RWPE2 (cell line): ENCODE data around the gene AKAP4.

ENCODE experiments used
- ATAC-seq: fragments of 200-7000 bp; cut with Tn5 transposase; 3 replicates; pipeline ENCODE4 v1.9.1; 2021; ENCODE audit warnings: low read depth
- DNase-seq: peaks from one replicate; pipeline ENCODE4 v3.0.0-alpha.2; 2020; ENCODE audit warnings: low spot score
- H3K27ac ChIP-seq: fragments of 450-650 bp; 2 replicates; pipeline ENCODE4 v1.5.1; 2017; ENCODE audit warnings: mild to moderate bottlenecking; ENCODE audit not compliant: poor library complexity, severe bottlenecking
- H3K27me3 ChIP-seq: fragments of 250-450 bp; sonication (Bioruptor Pico); 2 replicates; pipeline ENCODE4 v1.5.1; 2021; ENCODE audit warnings: mild to moderate bottlenecking, moderate library complexity; ENCODE audit not compliant: insufficient read depth, poor library complexity, severe bottlenecking
- H3K36me3 ChIP-seq: fragments of 250-450 bp; sonication (Bioruptor Pico); 2 replicates; pipeline ENCODE4 v1.5.1; 2020; ENCODE audit warnings: low read depth, mild to moderate bottlenecking, moderate library complexity
- H3K4me1 ChIP-seq: fragments of 250-450 bp; sonication (Bioruptor Pico); 2 replicates; pipeline ENCODE4 v1.5.1; 2021; ENCODE audit warnings: mild to moderate bottlenecking, moderate library complexity; ENCODE audit not compliant: insufficient read depth, poor library complexity, severe bottlenecking
- H3K4me3 ChIP-seq: fragments of 250-450 bp; sonication (Bioruptor Pico); 2 replicates; pipeline ENCODE4 v1.5.1; 2021; ENCODE audit warnings: mild to moderate bottlenecking, moderate library complexity; ENCODE audit not compliant: severe bottlenecking
- H3K9me3 ChIP-seq: fragments of 250-450 bp; sonication (Bioruptor Pico); 2 replicates; pipeline ENCODE4 v1.5.1; 2021; ENCODE audit warnings: mild to moderate bottlenecking, moderate library complexity; ENCODE audit not compliant: severe bottlenecking
- CTCF ChIP-seq: fragments of 450-650 bp; IDR thresholded peaks from one replicate; pipeline ENCODE4 v1.5.1; 2017; ENCODE audit warnings: mild to moderate bottlenecking, moderate library complexity; ENCODE audit not compliant: poor library complexity, severe bottlenecking

Gene AKAP4

GRCh38 chrX:50169717-50170116 is 31.1 kb downstream of the AKAP4 start:
- no peaks in the 10 kb centered on the region for H3K9me3 ChIP-seq
- no peaks in the 10 kb centered on the region for H3K4me1 ChIP-seq
- TF ChIP-seq CTCF: no peak
- H3K27me3 ChIP-seq: no peaks in the 10 kb centered on the region
- DNase-seq (no peak), ATAC-seq (no peak)
- no peak overlapping the region for H3K4me3 ChIP-seq
- H3K36me3 ChIP-seq: no peaks in the 10 kb centered on the region
- H3K27ac ChIP-seq: no peak overlapping the region

- Histone ChIP-seq H3K27me3 (no peaks in the 10 kb centered on the region), H3K27ac (no peak overlapping the region), H3K4me3 (no peak overlapping the region), H3K4me1 (no peaks in the 10 kb centered on the region), H3K9me3 (no peaks in the 10 kb centered on the region), H3K36me3 (no peaks in the 10 kb centered on the region)
- ATAC-seq (no peak; the same call in 2 of the 3 replicates), DNase-seq (no peak)
- TF ChIP-seq CTCF: no peak
These were observed 32.5 kb downstream of the AKAP4 start for GRCh38 chrX:50168241-50168687.

- H3K4me1 ChIP-seq: no peaks in the 10 kb centered on the region
- H3K27me3 ChIP-seq: no peaks in the 10 kb centered on the region
- H3K27ac ChIP-seq: no peak overlapping the region
- no peak overlapping the region for H3K4me3 ChIP-seq
- DNase-seq: no peak
- no peak for ATAC-seq
- no peaks in the 10 kb centered on the region for H3K36me3 ChIP-seq
- H3K9me3 ChIP-seq: no peaks in the 10 kb centered on the region
- TF ChIP-seq CTCF: no peak
These were observed 33.4 kb downstream of the AKAP4 start for GRCh38 chrX:50167366-50167765.

GRCh38 chrX:50165727-50166126 is 35.1 kb downstream of the AKAP4 start:
- no peaks in the 10 kb centered on the region for H3K4me1 ChIP-seq
- no peak overlapping the region for H3K4me3 ChIP-seq
- TF ChIP-seq CTCF: no peak
- no peak overlapping the region for H3K27ac ChIP-seq
- no peaks in the 10 kb centered on the region for H3K27me3 ChIP-seq
- H3K36me3 ChIP-seq: no peaks in the 10 kb centered on the region
- no peaks in the 10 kb centered on the region for H3K9me3 ChIP-seq
- ATAC-seq (no peak), DNase-seq (no peak)

GRCh38 chrX:50161127-50161526 is 39.7 kb downstream of the AKAP4 start:
- Histone ChIP-seq H3K27me3 (no peaks in the 10 kb centered on the region), H3K4me1 (no peaks in the 10 kb centered on the region)
- no peak for ATAC-seq

More at GRCh38 chrX:50161127-50161526, 39.7 kb downstream of the AKAP4 start:
- H3K36me3 ChIP-seq: no peaks in the 10 kb centered on the region
- H3K9me3 ChIP-seq: no peaks in the 10 kb centered on the region
- DNase-seq: no peak
- no peak for TF ChIP-seq CTCF
- no peak overlapping the region for H3K4me3 ChIP-seq
- H3K27ac ChIP-seq: no peak overlapping the region
